WTC11 (cell line): ENCODE measurements around the gene TPK1. TPM values are rescaled to one million over a fixed set of nuclear protein-coding genes. Genes with fewer than 3 reads are reported as not detected.

ENCODE experiments used
- ATAC-seq: fragments of 200-7000 bp; cut with Tn5 transposase; 2 replicates; pipeline ENCODE4 v1.10.0; 2021; ENCODE audit warnings: mild to moderate bottlenecking, moderate library complexity
- CTCF ChIA-PET: fragments of 300-600 bp; sonication (Branson Sonifier 250); formaldehyde crosslinking; loops from one replicate; lab custom pipeline; 2021; ENCODE audit warnings: antibody characterized with exemption; lab: Charles Lee
- POLR2A ChIA-PET: fragments of 350-600 bp; sonication (Branson Sonifier 250); formaldehyde crosslinking; loops from one replicate; lab custom pipeline; 2021; ENCODE audit warnings: antibody characterized with exemption; lab: Charles Lee
- DNase-seq: peaks from one replicate; pipeline ENCODE4 v3.0.0; 2021; ENCODE audit warnings: low spot score
- H3K27ac Mint-ChIP-seq: 2 replicates; pipeline ENCODE4 v1.8.0; 2021; ENCODE audit warnings: mixed read lengths
- H3K27me3 Mint-ChIP-seq: 2 replicates; pipeline ENCODE4 v1.8.0; 2021; ENCODE audit warnings: low read depth, mild to moderate bottlenecking, moderate library complexity, mixed read lengths
- H3K36me3 Mint-ChIP-seq: 2 replicates; pipeline ENCODE4 v1.8.0; 2021; ENCODE audit warnings: mixed read lengths
- H3K4me1 Mint-ChIP-seq: 2 replicates; pipeline ENCODE4 v1.8.0; 2022; ENCODE audit warnings: mixed read lengths
- H3K4me3 Mint-ChIP-seq: 2 replicates; pipeline ENCODE4 v1.8.0; 2021; ENCODE audit warnings: mild to moderate bottlenecking, moderate library complexity, mixed read lengths
- H3K9me3 Mint-ChIP-seq: 2 replicates; pipeline ENCODE4 v1.8.0; 2021; ENCODE audit warnings: mixed read lengths
- FOXJ3 ChIP-seq: sonication (generic); formaldehyde crosslinking; IDR thresholded peaks from 2 replicates; pipeline ENCODE4 v1.9.0; 2021; ENCODE audit warnings: missing genetic modification reagents, mild to moderate bottlenecking, borderline replicate concordance
- GABPB1 ChIP-seq: sonication (generic); formaldehyde crosslinking; IDR thresholded peaks from 2 replicates; pipeline ENCODE4 v1.8.1; 2023; ENCODE audit warnings: mild to moderate bottlenecking, missing genetic modification reagents
- MXD4 ChIP-seq: fragments of 250-450 bp; sonication (Bioruptor Pico); IDR thresholded peaks from 2 replicates; pipeline ENCODE4 v1.8.0; 2021; ENCODE audit warnings: mild to moderate bottlenecking, moderate library complexity, borderline replicate concordance
- NR1H2 ChIP-seq: sonication (generic); formaldehyde crosslinking; IDR thresholded peaks from 2 replicates; pipeline ENCODE4 v1.9.0; 2021; ENCODE audit warnings: mild to moderate bottlenecking, moderate library complexity, missing genetic modification reagents
- SMAD4 ChIP-seq: sonication (generic); formaldehyde crosslinking; IDR thresholded peaks from 2 replicates; pipeline ENCODE4 v1.8.0; 2022; ENCODE audit warnings: mild to moderate bottlenecking, missing genetic modification reagents
- ZNF232 ChIP-seq: sonication (generic); formaldehyde crosslinking; IDR thresholded peaks from 2 replicates; pipeline ENCODE4 v1.8.0; 2022; ENCODE audit warnings: mild to moderate bottlenecking, missing genetic modification reagents
- ZNF317 ChIP-seq: sonication (generic); formaldehyde crosslinking; IDR thresholded peaks from 2 replicates; pipeline ENCODE4 v1.8.1; 2023; ENCODE audit warnings: low read depth, mild to moderate bottlenecking, moderate library complexity, missing genetic modification reagents, borderline replicate concordance
- total RNA-seq: library from RNA; stranded (reverse); gene quantifications from 3 replicates; pipeline ENCODE4 v1.2.3, GENCODE V29; 2021
- TF ChIP-seq, protein P1 (sequence below): sonication (generic); formaldehyde crosslinking; IDR thresholded peaks from 2 replicates; pipeline ENCODE4 v1.8.1; 2023; ENCODE audit warnings: mild to moderate bottlenecking, missing genetic modification reagents, borderline replicate concordance
- TF ChIP-seq, protein P2 (sequence below): sonication (generic); formaldehyde crosslinking; IDR thresholded peaks from 2 replicates; pipeline ENCODE4 v1.8.1; 2022; ENCODE audit warnings: mild to moderate bottlenecking, missing genetic modification reagents, moderate library complexity, borderline replicate concordance
- TF ChIP-seq, protein P3 (sequence below): sonication (generic); formaldehyde crosslinking; IDR thresholded peaks from 2 replicates; pipeline ENCODE4 v1.8.0; 2022; ENCODE audit warnings: mild to moderate bottlenecking, missing genetic modification reagents
- TF ChIP-seq, protein P4 (sequence below): fragments of 250-450 bp; sonication (Bioruptor Pico); IDR thresholded peaks from 2 replicates; pipeline ENCODE4 v1.9.0; 2021; ENCODE audit warnings: mild to moderate bottlenecking, borderline replicate concordance
- TF ChIP-seq, protein P5 (sequence below): sonication (generic); formaldehyde crosslinking; IDR thresholded peaks from 2 replicates; pipeline ENCODE4 v1.8.1; 2023; ENCODE audit warnings: mild to moderate bottlenecking, missing genetic modification reagents
- TF ChIP-seq, protein P6 (sequence below): sonication (generic); formaldehyde crosslinking; IDR thresholded peaks from 2 replicates; pipeline ENCODE4 v1.8.1; 2022; ENCODE audit warnings: low read depth, mild to moderate bottlenecking, moderate library complexity, missing genetic modification reagents, borderline replicate concordance
- TF ChIP-seq, protein P7 (sequence below): sonication (generic); formaldehyde crosslinking; conservative IDR thresholded peaks from 2 replicates; pipeline ENCODE4 v1.8.1; 2022; ENCODE audit warnings: mild to moderate bottlenecking, missing genetic modification reagents
- TF ChIP-seq, protein P8 (sequence below): fragments of 250-450 bp; sonication (Bioruptor Pico); IDR thresholded peaks from 2 replicates; pipeline ENCODE4 v1.9.0; 2021; ENCODE audit warnings: mild to moderate bottlenecking

The TPK1 gene
- total RNA-seq, 1 experiment from 2014 or later = 2.7 TPM

DNA sequence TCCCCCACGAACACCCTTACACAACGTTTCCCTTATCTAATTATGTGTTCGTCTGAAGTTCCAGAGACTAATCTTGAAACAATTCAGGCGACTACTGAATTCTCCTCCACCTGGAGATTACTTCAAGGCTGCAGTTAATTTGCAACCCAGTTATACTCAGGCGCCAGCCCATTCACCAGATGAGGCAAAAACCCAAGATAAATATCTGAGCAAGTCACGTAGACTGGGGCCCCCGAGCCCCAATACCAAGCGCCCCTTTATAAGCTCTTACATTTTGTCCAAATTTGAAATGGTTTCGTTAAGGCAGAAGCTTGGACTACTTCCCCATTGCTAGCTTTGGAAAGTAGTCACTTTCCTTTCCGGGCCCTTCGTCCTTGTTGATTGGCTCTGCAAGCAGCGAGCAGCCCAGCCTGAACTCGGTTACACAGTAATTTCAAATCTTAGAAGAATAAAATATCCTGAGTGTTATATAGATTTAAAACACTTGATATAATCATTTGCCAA, 1.2 kb downstream of the TPK1 start (continued):
- TF ChIP-seq, protein P1, sequence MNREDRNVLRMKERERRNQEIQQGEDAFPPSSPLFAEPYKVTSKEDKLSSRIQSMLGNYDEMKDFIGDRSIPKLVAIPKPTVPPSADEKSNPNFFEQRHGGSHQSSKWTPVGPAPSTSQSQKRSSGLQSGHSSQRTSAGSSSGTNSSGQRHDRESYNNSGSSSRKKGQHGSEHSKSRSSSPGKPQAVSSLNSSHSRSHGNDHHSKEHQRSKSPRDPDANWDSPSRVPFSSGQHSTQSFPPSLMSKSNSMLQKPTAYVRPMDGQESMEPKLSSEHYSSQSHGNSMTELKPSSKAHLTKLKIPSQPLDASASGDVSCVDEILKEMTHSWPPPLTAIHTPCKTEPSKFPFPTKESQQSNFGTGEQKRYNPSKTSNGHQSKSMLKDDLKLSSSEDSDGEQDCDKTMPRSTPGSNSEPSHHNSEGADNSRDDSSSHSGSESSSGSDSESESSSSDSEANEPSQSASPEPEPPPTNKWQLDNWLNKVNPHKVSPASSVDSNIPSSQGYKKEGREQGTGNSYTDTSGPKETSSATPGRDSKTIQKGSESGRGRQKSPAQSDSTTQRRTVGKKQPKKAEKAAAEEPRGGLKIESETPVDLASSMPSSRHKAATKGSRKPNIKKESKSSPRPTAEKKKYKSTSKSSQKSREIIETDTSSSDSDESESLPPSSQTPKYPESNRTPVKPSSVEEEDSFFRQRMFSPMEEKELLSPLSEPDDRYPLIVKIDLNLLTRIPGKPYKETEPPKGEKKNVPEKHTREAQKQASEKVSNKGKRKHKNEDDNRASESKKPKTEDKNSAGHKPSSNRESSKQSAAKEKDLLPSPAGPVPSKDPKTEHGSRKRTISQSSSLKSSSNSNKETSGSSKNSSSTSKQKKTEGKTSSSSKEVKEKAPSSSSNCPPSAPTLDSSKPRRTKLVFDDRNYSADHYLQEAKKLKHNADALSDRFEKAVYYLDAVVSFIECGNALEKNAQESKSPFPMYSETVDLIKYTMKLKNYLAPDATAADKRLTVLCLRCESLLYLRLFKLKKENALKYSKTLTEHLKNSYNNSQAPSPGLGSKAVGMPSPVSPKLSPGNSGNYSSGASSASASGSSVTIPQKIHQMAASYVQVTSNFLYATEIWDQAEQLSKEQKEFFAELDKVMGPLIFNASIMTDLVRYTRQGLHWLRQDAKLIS (CRISPR knock-in tag) = no peak
- no peak for TF ChIP-seq NR1H2 (CRISPR knock-in tag)
- no peak for TF ChIP-seq MXD4 (CRISPR knock-in tag)
- TF ChIP-seq, protein P2, sequence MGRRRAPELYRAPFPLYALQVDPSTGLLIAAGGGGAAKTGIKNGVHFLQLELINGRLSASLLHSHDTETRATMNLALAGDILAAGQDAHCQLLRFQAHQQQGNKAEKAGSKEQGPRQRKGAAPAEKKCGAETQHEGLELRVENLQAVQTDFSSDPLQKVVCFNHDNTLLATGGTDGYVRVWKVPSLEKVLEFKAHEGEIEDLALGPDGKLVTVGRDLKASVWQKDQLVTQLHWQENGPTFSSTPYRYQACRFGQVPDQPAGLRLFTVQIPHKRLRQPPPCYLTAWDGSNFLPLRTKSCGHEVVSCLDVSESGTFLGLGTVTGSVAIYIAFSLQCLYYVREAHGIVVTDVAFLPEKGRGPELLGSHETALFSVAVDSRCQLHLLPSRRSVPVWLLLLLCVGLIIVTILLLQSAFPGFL (CRISPR knock-in tag) = no peak
- TF ChIP-seq GABPB1 = no peak
- TF ChIP-seq, protein P3, sequence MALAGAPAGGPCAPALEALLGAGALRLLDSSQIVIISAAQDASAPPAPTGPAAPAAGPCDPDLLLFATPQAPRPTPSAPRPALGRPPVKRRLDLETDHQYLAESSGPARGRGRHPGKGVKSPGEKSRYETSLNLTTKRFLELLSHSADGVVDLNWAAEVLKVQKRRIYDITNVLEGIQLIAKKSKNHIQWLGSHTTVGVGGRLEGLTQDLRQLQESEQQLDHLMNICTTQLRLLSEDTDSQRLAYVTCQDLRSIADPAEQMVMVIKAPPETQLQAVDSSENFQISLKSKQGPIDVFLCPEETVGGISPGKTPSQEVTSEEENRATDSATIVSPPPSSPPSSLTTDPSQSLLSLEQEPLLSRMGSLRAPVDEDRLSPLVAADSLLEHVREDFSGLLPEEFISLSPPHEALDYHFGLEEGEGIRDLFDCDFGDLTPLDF (CRISPR knock-in tag) = no peak

DNA sequence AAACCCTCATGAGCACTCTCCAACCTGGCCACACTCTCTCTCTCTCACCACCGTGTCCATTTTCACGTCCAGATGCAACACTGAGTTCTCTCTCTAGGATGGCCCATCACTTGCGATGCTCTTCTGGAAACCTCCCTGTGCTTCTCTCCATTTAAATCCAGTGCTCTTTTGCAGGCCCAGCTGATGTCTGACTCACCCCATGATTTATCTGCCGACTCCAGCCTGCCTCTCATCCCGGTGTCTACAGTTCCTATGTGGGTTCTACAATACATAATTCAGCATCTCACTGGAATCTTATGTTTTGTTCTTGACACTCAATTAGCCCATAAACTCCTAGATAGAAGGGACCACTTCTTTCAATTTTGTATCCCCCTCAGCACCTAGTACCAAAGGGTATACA, 5.0 kb downstream of the TPK1 start:
- Mint-ChIP-seq H3K9me3 (peaks cover 4% of the 10 kb centered on the region; the same call in 1 of the 2 replicates), H3K27me3 (peaks cover 11% of the 10 kb centered on the region), H3K27ac (no peak overlapping the region), H3K4me3 (no peak overlapping the region), H3K4me1 (peaks cover 9% of the 10 kb centered on the region), H3K36me3 (no peaks in the 10 kb centered on the region)
- no peak for ATAC-seq
- TF ChIP-seq, protein P4, sequence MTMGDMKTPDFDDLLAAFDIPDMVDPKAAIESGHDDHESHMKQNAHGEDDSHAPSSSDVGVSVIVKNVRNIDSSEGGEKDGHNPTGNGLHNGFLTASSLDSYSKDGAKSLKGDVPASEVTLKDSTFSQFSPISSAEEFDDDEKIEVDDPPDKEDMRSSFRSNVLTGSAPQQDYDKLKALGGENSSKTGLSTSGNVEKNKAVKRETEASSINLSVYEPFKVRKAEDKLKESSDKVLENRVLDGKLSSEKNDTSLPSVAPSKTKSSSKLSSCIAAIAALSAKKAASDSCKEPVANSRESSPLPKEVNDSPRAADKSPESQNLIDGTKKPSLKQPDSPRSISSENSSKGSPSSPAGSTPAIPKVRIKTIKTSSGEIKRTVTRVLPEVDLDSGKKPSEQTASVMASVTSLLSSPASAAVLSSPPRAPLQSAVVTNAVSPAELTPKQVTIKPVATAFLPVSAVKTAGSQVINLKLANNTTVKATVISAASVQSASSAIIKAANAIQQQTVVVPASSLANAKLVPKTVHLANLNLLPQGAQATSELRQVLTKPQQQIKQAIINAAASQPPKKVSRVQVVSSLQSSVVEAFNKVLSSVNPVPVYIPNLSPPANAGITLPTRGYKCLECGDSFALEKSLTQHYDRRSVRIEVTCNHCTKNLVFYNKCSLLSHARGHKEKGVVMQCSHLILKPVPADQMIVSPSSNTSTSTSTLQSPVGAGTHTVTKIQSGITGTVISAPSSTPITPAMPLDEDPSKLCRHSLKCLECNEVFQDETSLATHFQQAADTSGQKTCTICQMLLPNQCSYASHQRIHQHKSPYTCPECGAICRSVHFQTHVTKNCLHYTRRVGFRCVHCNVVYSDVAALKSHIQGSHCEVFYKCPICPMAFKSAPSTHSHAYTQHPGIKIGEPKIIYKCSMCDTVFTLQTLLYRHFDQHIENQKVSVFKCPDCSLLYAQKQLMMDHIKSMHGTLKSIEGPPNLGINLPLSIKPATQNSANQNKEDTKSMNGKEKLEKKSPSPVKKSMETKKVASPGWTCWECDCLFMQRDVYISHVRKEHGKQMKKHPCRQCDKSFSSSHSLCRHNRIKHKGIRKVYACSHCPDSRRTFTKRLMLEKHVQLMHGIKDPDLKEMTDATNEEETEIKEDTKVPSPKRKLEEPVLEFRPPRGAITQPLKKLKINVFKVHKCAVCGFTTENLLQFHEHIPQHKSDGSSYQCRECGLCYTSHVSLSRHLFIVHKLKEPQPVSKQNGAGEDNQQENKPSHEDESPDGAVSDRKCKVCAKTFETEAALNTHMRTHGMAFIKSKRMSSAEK = no peak
- TF ChIP-seq MXD4 (CRISPR knock-in tag) (no peak), ZNF232 (no peak), FOXJ3 (CRISPR knock-in tag) (no peak), SMAD4 (CRISPR knock-in tag) (no peak), ZNF317 (no peak)
- TF ChIP-seq, protein P1 (CRISPR knock-in tag) = no peak
- TF ChIP-seq, protein P5, sequence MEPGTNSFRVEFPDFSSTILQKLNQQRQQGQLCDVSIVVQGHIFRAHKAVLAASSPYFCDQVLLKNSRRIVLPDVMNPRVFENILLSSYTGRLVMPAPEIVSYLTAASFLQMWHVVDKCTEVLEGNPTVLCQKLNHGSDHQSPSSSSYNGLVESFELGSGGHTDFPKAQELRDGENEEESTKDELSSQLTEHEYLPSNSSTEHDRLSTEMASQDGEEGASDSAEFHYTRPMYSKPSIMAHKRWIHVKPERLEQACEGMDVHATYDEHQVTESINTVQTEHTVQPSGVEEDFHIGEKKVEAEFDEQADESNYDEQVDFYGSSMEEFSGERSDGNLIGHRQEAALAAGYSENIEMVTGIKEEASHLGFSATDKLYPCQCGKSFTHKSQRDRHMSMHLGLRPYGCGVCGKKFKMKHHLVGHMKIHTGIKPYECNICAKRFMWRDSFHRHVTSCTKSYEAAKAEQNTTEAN = no peak
- TF ChIP-seq, protein P6, sequence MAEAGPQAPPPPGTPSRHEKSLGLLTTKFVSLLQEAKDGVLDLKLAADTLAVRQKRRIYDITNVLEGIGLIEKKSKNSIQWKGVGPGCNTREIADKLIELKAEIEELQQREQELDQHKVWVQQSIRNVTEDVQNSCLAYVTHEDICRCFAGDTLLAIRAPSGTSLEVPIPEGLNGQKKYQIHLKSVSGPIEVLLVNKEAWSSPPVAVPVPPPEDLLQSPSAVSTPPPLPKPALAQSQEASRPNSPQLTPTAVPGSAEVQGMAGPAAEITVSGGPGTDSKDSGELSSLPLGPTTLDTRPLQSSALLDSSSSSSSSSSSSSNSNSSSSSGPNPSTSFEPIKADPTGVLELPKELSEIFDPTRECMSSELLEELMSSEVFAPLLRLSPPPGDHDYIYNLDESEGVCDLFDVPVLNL (CRISPR knock-in tag) = no peak
- TF ChIP-seq, protein P7, sequence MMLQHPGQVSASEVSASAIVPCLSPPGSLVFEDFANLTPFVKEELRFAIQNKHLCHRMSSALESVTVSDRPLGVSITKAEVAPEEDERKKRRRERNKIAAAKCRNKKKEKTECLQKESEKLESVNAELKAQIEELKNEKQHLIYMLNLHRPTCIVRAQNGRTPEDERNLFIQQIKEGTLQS (CRISPR knock-in tag) = no peak
- TF ChIP-seq, protein P8, sequence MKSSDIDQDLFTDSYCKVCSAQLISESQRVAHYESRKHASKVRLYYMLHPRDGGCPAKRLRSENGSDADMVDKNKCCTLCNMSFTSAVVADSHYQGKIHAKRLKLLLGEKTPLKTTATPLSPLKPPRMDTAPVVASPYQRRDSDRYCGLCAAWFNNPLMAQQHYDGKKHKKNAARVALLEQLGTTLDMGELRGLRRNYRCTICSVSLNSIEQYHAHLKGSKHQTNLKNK = no peak
- CTCF ChIA-PET = no interaction called here
- POLR2A ChIA-PET = no interaction called here
- DNase-seq = no peak
